Liver (tissue), 3 donors: ENCODE results near the gene BRI3.

Experiments
- CTCF ChIP-seq: fragments of 150-350 bp; IDR thresholded peaks from 2 replicates; pipeline ENCODE4 v1.5.1; 2017; ENCODE audit warnings: improper control_type of control experiment, low read depth, low read length; ENCODE audit not compliant: missing input control
- JUND ChIP-seq, 2 donors: IDR thresholded peaks; 2 replicates each; pipeline ENCODE4 v1.6.1; 2016; ENCODE audit warnings: antibody characterized with exemption in 2 of 2
- RAD21 ChIP-seq, 2 donors: IDR thresholded peaks; 2 replicates each; pipeline ENCODE4 v1.6.1; 2016; ENCODE audit warnings: antibody characterized with exemption in 2 of 2, mild to moderate bottlenecking in 2 of 2
- REST ChIP-seq: IDR thresholded peaks from 2 replicates; pipeline ENCODE4 v1.6.1; 2016; ENCODE audit warnings: antibody characterized with exemption, mild to moderate bottlenecking
- SP1 ChIP-seq: IDR thresholded peaks from 2 replicates; pipeline ENCODE4 v1.6.1; 2018; ENCODE audit warnings: antibody characterized with exemption, mild to moderate bottlenecking
- TAF1 ChIP-seq: conservative IDR thresholded peaks from 2 replicates; pipeline ENCODE4 v1.6.1; 2016; ENCODE audit warnings: antibody characterized with exemption, mild to moderate bottlenecking
- YY1 ChIP-seq: IDR thresholded peaks from 2 replicates; pipeline ENCODE4 v1.6.1; 2016; ENCODE audit warnings: antibody characterized with exemption, mild to moderate bottlenecking
- donor health status: healthy.
- donor health status: healthy.

DNA sequence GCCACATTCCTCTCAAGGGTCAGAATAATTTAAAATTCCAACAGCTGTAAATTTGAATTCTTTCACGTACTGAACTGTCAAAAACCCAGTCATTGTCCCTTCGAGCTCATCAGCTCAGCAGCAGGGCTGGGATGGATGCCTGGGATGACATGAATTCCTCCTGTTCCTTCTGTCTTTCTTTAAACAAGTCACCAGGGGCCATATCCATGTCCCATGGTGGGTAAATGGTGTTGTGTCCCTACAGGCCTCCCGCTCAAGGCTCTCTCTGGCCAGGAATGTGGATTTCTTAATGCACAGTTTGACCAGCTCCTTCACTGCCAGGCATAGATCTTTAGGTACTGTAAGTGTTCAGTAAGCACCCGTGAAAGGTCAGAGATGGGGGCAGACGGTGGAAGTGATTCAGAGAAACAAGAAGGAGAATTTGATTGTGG, 15.6 kb upstream of the BRI3 start:
- TF ChIP-seq JUND (IDR thresholded peaks at IDR 0.05) (no peak), REST (no peak), YY1 (no peak), TAF1 (no peak), CTCF (no peak), RAD21 (IDR thresholded peaks at IDR 0.05) (no peak), SP1 (no peak)
